Testis (tissue), 2 donors: ENCODE results near the gene LILRA5.

Source experiments
- CTCF ChIP-seq, 3 experiments: fragments of 450-650 bp in 2 of 3; fragments of 200-600 bp in 1 of 3; sonication (generic) in 1 of 3; IDR thresholded peaks; one replicate each; pipeline ENCODE4 v1.5.1; 2016 to 2019; ENCODE audit warnings: antibody characterized with exemption in 3 of 3, mild to moderate bottlenecking in 2 of 3, moderate library complexity in 1 of 3
- POLR2A ChIP-seq: fragments of 450-650 bp; IDR thresholded peaks from one replicate; pipeline ENCODE4 v1.6.1; 2017; ENCODE audit warnings: antibody characterized with exemption, mild to moderate bottlenecking, moderate library complexity

DNA sequence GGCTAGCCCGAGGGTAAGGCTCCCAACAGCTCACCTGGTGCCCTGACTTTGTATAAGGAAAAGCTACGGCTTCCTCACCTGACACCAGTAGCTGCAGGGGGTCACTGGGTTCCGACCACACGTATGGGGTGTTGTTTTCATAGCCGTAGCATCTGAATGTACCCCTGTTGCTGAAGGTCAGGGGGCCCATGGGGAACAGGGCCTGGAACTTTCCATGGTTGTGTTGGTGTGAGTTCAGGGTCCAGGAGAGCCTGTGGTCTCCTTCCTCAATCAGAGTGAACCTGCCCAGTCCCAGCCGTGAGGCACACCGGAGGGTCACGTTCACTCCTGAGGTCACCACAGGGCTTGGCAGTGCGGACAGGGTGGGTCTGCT lies 24.9 kb upstream of the LILRA5 start:
- TF ChIP-seq POLR2A (no peak), CTCF (IDR thresholded peaks at IDR 0.05) (no peak)
